ENCODE data around the gene KCNK4.
A peak's percentile ranks its signal among the peaks of the same experiment; 100 is the strongest.
"Not testable (repeated sequence)": the region's sequence is repeated elsewhere in the genome, so short reads cannot be mapped to it uniquely, and the experiment has no call there.

Gene KCNK4

DNA sequence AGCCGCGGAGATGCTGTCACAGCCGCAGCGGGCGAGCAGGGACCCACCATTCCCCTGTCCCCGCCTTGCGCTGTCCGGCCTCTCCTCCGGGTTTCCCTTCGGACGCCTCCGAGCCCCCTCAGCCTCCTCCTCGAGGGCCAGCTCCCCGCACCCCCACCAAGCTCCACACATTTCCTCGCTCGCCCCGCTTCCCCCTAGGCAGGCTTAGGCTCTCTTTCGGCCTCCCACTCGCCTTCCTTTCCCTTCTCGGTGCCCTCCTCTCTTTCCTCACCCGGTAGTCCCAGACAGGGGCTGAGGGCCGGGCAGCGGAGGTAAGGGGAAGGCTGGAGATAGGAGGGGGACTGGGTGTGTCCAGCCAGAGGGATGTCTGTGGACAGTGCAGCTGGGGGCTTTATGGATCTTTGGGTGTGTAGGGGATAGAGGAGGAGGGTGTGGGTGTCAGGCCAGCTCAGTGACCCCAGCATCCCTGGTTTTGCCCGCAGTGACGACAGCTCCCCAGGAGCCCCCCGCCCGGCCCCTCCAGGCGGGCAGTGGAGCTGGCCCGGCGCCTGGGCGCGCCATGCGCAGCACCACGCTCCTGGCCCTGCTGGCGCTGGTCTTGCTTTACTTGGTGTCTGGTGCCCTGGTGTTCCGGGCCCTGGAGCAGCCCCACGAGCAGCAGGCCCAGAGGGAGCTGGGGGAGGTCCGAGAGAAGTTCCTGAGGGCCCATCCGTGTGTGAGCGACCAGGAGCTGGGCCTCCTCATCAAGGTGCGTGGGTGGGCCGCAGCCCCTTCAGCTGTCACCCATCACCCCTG, 1.6 kb downstream of the KCNK4 start:
- no peak for DNase-seq

DNA sequence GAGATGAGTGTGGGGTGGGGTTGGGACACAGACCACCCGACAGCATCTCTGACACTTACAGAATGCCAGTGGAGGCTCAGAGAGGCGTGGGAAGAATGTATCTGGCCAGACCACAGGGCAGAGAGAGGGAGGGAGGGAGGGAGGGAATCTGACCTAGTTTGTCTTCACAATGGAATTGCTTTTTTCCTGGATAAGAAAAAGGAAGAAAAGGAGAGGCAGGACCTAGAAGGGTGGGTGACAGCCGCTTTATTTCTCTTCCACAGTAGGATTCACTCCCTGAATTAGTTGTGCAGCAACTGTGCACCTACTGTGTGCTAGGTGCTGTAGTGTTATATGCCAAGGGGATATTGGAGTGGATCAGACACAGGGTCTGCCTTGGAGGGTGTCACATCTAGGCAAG, 3.7 kb downstream of the KCNK4 start:
- no peak for DNase-seq

DNA sequence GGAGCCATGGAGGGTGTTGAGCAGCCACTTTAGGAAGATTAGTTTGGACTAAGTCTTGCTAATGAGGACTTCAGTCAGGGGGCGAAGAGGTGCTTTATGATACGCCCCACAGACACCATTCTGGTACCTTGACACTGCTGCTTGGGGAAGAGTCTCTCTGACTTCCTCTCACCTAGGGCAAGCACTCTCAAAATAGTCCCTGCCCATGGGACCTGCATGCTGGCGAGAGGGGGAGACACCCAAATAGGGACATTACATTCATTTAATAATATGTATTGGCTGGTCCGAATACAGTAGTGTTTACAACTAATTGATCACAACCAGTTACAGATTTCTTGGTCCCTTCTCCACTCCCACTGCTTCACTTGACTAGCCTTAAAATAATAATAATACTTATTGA, 4.7 kb downstream of the KCNK4 start:
- no peak for DNase-seq

DNA sequence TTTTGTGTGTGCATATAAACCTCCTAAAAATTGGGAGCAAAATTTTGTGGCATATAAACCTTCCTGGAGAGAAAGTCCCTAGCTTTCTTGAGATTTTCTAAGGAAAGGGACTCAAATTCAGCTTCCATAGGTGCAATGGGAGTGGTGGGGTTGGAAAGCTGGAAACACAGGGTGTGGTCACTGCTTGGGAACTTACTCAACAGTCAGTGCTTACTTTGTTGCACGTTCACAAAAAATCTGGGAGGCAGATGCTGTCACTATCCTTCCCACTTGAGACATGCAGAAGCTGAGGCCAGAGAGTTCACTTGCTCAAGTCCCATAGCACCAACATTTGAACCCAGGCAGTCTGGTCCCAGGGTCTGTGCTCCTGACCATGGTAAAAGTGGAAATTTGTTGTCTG, 5.1 kb downstream of the KCNK4 start:
- DNase-seq, result no peak

DNA sequence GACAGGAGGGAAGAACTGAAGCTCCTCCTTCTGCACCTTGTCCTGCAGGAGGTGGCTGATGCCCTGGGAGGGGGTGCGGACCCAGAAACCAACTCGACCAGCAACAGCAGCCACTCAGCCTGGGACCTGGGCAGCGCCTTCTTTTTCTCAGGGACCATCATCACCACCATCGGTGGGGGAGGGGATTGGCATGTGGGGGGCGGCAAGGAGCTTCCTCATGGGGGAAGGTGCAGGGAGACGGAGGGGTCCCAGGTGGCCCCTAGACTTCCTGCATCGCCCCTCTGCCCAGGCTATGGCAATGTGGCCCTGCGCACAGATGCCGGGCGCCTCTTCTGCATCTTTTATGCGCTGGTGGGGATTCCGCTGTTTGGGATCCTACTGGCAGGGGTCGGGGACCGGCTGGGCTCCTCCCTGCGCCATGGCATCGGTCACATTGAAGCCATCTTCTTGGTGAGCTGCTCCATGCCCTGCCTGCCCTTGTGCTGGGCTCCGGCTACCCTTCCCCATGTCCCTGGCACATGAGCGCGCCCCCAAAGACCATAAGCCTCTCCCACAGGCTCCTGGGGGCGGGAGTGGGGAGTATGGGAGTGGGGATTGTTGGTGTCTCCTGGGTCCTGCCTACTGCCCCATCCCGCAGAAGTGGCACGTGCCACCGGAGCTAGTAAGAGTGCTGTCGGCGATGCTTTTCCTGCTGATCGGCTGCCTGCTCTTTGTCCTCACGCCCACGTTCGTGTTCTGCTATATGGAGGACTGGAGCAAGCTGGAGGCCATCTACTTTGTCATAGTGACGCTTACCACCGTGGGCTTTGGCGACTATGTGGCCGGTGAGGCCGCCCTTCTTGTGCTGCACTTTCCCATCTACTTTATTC, 6.0 kb downstream of the KCNK4 start:
- DNase-seq, result no peak

DNA sequence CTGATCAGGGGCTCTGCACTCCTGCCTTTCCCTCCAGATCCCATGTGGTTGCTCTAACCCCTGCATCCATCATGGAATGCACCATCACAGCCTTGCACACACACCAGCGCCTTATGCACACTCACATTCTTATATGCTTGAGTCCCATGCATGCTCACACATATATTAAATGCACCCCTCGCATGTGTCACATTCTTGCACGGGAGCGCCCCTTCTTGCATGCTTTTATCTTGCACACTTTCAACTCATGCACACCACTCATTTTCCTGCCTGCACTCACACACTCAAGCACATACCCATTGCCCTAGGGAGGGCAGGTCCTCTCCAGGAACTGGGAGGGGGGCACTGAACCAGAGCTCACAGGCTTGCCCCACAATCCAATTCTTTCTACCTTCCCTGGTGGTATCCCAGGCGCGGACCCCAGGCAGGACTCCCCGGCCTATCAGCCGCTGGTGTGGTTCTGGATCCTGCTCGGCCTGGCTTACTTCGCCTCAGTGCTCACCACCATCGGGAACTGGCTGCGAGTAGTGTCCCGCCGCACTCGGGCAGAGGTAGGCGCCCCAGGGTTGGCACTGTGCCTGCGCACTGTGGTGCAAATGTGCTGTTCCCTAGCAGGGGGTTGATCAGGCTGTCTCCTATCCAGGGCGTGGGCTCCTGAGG, 6.7 kb downstream of the KCNK4 start:
- no peak for DNase-seq

DNA sequence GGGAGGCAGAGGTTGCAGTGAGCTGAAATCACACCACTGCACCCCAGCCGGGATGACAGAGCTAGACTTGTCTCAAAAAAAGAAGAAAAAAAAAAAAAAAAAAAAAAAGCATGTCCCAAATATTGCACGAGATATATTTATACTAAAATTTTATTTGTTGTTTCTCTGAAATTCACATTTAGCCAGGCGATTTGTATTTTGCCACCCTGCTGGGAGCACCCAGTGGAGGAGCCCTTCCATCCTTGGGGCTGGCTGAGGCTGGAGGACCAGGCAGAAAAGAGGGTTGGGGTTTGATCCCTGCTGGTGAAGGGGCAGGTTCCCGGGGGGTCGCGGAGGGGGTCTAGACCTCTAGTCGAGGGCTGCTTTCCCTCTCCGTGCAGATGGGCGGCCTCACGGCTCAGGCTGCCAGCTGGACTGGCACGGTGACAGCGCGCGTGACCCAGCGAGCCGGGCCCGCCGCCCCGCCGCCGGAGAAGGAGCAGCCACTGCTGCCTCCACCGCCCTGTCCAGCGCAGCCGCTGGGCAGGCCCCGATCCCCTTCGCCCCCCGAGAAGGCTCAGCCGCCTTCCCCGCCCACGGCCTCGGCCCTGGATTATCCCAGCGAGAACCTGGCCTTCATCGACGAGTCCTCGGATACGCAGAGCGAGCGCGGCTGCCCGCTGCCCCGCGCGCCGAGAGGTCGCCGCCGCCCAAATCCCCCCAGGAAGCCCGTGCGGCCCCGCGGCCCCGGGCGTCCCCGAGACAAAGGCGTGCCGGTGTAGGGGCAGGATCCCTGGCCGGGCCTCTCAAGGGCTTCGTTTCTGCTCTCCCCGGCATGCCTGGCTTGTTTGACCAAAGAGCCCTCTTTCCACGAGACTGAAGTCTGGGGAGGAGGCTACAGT, 8.1 kb downstream of the KCNK4 start:
- DNase-seq, result peak in 1 of 2 experiments; percentile 45

DNA sequence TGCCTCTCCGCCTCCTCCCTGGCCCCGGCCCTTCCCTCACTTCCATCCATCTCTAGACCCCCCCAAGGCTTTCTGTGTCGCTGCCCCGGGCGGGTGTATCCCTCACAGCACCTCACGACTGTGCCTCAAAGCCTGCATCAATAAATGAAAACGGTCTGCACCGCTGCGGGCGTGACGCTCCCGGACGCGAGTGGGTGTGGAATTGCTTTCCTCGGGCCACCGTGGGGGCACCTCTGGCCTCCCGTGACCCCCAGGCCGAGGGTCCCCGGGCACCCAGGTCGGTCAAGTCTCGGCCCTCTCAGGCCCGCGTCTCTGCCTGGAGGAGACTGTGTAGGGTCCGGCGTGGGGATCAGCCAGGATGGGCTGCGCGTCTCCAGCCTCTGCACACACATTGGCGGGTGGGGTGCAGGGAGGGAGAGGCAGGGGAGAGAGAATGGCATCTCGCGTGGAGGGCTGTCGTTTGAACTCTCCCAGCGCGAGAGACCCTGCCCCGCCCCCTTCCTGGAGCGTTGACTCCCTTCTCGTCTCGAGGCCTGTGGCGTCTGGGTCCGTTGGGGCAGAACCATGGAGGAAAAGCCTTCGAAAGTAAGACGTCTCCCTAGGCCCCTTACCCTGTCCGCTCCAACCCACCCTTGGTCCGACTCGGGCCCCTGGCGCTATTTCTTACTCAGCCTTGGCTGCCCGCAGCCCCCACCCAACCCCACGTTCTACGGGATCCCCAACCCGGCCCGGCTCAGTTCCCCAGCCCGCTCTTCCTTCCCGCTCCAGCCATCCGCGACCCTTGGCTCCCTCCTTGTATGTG, 8.9 kb downstream of the KCNK4 start, which contains the start of gene CATSPERZ:
Gene CATSPERZ (plus strand): TSS at position 512 of the 802 bp plus-strand sequence. CDS start 53 bp downstream, at position 565.
- DNase-seq, result peak in 1 of 2 experiments; percentile 59

DNA sequence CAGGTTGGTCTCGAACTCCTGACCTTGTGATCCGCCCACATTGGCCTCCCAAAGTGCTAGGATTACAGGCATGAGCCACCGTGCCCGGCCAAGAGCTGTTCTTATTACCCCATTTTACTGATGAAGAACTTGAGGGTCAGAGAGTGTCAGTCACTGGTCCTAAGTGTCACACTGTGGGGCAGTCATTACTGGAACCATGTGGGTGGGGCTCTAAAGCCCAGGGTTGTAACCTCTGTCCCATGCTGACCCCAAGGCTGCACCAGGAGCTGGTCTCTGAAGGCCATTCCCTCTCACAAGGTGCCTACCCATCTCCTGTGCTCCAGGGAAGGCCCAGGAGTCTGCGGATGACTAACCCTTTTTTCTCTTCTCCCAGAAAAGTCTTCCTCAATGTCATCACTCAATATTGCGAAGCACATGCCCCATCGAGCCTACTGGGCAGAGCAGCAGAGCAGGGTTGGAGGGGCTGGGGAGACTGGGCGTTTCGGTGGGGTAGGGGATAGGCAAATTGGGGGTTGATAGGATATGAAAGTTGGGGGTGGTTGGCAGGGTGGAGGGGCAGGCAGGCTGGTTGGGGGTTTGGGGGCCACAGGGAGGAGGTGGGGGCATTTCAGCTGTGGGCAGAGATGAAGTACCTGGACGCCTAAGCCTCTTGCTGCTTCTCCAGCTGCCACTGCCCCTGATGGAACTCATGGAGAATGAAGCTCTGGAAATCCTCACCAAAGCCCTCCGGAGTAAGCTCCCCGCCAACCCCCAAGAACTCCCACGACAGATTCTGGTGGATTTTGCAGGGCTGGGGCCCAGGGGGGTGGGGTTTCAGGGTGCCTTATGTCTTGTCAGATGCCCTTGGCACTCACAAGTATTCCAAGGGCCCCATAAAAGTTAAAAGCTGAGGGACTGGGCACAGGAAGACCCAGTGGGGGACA, 12.3 kb downstream of the KCNK4 start:
- DNase-seq, result no peak

DNA sequence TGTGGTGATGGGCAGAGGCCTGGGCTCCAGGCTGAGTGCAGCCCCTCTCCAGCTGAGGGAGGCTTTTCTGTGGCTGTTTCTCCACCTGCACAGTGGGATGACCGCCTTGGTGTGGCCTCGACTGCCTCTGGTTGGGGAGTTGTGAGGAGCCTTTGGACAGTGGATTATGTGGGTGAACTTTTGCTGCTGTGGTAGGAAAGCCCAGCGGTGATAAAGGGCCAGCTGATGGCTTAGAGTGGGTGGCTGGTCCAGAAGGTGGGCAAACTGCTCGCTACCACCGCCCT, 12.9 kb downstream of the KCNK4 start:
- no peak for DNase-seq

DNA sequence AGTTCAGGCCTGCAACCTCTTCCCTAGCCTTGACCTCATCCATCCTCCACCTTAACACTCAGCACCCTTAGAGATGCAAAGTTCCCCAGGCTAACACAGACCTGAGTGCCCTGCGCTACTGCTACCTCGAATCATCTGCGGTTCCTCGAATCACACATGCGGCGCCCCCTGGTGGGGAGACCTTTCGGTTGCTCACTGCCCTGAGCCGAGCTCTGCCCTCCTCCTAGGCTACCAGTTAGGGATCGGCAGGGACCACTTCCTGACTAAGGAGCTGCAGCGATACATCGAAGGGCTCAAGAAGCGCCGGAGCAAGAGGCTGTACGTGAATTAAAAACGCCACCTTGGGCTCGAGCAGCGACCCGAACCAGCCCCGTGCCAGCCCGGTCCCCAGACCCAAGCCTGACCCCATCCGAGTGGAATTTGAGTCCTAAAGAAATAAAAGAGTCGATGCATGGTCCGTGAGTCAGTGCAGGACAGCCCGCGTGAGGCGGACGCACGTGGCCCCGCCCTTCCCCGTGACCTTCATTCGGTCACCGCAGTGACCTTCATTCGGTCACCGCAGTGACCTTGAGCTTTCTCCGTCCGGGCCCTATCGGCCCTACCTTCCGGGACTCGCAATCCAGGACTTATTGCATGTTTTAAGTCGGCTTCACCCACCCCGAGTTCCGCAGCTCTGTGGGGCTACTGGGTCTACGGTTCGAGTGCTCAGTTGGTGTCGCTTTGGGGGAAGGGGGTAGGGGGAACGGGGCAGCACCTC, 13.4 kb downstream of the KCNK4 start:
- peak; percentile 90 to 98 for DNase-seq

DNA sequence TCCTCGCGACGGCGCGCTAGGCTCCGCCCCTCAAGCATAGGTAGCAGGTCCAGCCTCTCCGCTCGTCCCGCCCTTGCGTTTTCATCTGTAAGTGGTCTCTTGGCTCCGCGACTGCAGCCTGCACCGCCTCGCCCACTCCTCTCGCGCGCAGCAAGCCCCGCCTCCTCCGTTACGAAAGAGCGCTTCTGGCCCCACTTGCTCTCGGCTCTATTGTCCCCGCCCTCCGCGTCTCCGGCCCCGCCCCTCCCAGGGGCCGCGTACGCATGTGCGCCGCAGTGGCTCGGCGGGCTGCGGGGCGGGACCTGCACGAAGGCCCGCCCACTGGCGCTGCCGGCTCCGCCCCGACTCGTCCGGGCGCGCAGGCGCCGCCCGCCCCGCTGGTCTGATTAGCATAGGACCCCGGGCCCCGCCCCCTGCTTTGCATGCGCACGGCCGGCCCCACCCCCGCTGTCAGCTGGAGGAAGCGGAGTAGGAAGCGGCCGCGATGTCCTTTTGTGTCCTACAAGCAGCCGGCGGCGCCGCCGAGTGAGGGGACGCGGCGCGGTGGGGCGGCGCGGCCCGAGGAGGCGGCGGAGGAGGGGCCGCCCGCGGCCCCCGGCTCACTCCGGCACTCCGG, 14.1 kb downstream of the KCNK4 start, which contains the start of gene ESRRA:
Gene ESRRA (plus strand): TSS at position 450 of the 616 bp plus-strand sequence. CDS start 1,656 bp downstream, outside the sequence.
- peak; percentile 98 to 100 for DNase-seq

DNA sequence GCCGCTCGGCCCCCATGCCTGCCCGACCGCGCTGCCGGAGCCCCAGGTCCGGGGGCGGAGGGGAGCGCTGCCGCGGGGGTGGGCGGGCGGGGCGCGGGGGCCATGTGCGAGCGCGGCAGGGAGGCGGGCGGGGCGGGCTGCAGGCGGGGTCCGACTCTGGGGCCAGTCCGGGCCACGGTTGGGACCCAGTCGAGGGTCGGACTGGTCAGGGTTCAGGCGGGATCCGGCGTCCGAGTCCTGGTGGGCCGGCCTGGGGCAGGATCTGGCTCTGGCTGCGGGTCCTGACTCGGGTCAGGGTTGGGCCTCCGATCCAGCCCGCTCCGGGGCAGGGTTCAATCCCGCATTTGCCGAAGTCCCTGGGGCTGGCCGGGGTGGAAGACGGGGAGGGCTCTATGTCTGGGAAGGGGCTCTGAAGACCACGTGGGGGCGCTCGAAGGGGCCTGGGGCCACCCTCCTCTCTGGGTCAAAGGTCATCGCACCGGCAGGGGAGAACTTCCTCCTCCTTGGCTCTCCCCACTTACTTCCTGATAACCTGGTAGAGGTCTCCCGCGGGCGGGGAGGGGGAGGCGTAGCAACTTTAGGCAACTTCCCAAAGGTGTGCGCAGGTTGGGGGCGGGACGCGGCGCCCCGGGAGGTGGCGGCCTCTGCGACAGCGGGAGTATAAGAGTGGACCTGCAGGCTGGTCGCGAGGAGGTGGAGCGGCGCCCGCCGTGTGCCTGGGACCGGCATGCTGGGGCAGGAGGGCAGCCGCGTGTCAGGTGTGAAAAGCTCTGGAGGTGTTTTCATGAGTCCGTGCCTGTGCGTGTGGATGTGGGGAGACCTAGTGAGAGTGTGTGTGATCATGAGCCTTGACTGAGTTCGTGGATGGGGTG, 14.8 kb downstream of the KCNK4 start:
- DNase-seq, result peak; percentile 74 to 76

DNA sequence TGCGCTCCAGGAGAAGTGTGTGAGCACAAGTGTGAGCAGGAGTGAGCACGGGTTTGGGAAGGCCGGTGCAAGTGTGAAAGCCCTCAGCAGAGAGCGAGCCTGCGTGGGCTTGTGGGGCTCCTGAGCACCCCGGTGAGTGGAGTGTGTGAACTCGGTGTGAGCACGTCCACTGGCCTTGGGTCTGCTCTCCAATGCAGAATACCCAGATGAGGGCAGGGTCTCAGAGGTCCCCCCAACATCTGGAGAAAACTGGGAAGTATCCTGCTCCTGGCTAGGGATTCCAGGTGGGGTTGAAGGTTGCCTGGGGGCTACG, 15.4 kb downstream of the KCNK4 start:
- DNase-seq, result no peak

DNA sequence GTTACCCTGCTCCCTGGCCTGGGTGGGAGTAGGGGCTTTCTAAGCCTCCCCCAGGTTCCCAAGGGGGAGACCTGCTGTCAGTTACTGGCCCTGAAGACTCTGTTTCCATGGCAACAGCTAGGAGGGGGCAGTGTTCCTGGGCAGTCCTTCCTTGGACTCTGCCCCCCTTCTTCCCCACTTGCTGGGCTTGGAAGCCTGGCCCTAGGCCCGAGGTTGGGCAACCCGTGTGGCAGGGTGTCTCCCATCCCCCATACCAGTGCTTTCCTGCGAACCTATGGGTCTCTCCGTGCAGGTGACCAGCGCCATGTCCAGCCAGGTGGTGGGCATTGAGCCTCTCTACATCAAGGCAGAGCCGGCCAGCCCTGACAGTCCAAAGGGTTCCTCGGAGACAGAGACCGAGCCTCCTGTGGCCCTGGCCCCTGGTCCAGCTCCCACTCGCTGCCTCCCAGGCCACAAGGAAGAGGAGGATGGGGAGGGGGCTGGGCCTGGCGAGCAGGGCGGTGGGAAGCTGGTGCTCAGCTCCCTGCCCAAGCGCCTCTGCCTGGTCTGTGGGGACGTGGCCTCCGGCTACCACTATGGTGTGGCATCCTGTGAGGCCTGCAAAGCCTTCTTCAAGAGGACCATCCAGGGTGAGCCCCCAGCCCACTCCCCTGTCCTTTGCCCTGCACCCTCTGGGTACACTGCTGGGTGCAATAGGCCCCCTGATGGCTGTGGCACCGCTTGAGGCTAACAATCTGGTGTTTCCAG, 15.9 kb downstream of the KCNK4 start:
- peak in 1 of 2 experiments; percentile 30 for DNase-seq

DNA sequence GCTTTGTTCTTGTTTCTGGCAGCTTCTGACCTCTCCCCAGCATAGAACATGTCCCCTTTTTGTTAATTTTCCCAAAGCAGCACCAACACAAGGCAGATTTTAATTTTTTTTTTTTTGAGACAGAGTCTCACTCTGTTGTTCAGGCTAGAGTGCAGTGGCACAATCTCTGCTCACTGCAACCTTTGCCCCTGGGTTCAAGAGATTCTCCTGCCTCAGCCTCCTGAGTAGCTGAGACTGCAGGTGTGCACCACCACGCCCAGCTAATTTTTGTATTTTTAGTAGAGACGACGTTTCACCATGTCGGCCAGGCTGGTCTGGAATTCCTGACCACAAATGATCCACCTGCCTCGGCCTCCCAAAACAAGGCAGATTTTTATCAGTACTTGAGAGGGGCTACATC, 16.7 kb downstream of the KCNK4 start:
- DNase-seq, result not testable (repeated sequence)

DNA sequence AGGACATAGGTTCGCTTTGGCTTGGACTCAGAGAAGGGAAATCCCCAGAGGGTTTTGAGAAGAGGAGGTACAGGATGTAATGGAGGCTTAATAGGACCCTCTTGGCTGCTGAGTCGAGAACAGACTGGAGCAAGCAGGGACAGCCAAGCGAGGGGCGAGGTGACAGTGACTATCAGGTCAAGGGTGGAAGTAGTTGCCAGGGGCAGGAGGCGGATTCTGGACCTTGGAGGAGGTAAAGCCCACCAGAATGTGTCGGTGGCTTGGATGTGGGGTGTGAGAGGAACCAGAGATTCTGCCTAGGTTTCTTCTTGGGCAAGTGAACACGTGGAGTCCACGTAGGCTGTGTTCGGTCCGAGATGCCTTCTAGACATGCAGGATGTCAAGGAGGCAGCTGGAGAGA, 21.8 kb downstream of the KCNK4 start:
- DNase-seq, result no peak
